H1 (cell line): ENCODE measurements around the gene TBL2. TPM values are rescaled to one million over a fixed set of nuclear protein-coding genes. Genes with fewer than 3 reads are reported as not detected.

ENCODE experiments used
- CTCF ChIA-PET: fragments of 300-600 bp; sonication (Branson Sonifier 250); formaldehyde crosslinking; loops from one replicate; lab custom pipeline; 2021; ENCODE audit not compliant: partially characterized antibody; lab: Charles Lee
- POLR2A ChIA-PET: fragments of 300-600 bp; sonication (Branson Sonifier 250); formaldehyde crosslinking; loops from one replicate; lab custom pipeline; 2021; ENCODE audit warnings: inconsistent platforms; ENCODE audit not compliant: partially characterized antibody; lab: Charles Lee
- DNase-seq, 2 experiments: peaks; one replicate each; pipeline versions ENCODE4 v3.0.0 to v3.0.0-alpha.2; 2010 to 2022; ENCODE audit warnings: low spot score in 2 of 2, low read depth in 1 of 2, mixed read lengths in 1 of 2
- FAIRE-seq: peaks from 2 replicates; lab custom pipeline; 2011; peaks lifted over from hg19 to GRCh38; lab: Jason Lieb, UNC
- H2AFZ ChIP-seq: 2 replicates; pipeline ENCODE4 v1.8.1; 2012; ENCODE audit warnings: low read length, inconsistent platforms
- H2AK5ac ChIP-seq: 2 replicates; pipeline ENCODE4 v1.6.1; 2013; ENCODE audit warnings: low read depth, low read length
- H2BK120ac ChIP-seq: replicated peaks from 2 replicates; pipeline ENCODE3; 2013; ENCODE audit warnings: low read depth, low read length, inconsistent platforms
- H2BK12ac ChIP-seq: 2 replicates; pipeline ENCODE4 v1.6.1; 2013; ENCODE audit warnings: low read depth, low read length
- H2BK15ac ChIP-seq: 2 replicates; pipeline ENCODE4 v1.6.1; 2013; ENCODE audit warnings: low read length
- H2BK20ac ChIP-seq: 2 replicates; pipeline ENCODE4 v1.6.1; 2013; ENCODE audit warnings: low read length
- H2BK5ac ChIP-seq: 2 replicates; pipeline ENCODE4 v1.6.1; 2013; ENCODE audit warnings: low read depth, low read length
- H3K14ac ChIP-seq: 2 replicates; pipeline ENCODE4 v1.6.1; 2013; ENCODE audit warnings: inconsistent platforms; ENCODE audit not compliant: insufficient read length
- H3K18ac ChIP-seq: 2 replicates; pipeline ENCODE4 v1.6.1; 2013; ENCODE audit warnings: low read length; ENCODE audit errors: extremely low read depth
- H3K23ac ChIP-seq: 2 replicates; pipeline ENCODE4 v1.6.1; 2013; ENCODE audit warnings: inconsistent platforms; ENCODE audit not compliant: insufficient read length
- H3K23me2 ChIP-seq: 2 replicates; pipeline ENCODE4 v1.6.1; 2013; ENCODE audit warnings: low read depth, low read length
- H3K27ac ChIP-seq: 2 replicates; pipeline ENCODE4 v1.6.1; 2011; ENCODE audit warnings: low read depth, low read length, inconsistent platforms
- H3K27me3 ChIP-seq, 4 experiments: replicated peaks in 1 of 4; 1 replicate in 1 of 4; 2 replicates in 3 of 4; pipeline versions ENCODE4 v1.6.1 to v1.8.1; 2011 to 2013; ENCODE audit warnings: low read length in 3 of 4, mild to moderate bottlenecking in 3 of 4, inconsistent platforms in 2 of 4, mixed read lengths in 2 of 4, moderate library complexity in 1 of 4; ENCODE audit not compliant: control insufficient read depth in 3 of 4, insufficient read depth in 3 of 4; ENCODE audit errors: extremely low read depth in 1 of 4
- H3K36me3 ChIP-seq, 4 experiments: 2 replicates each; pipeline versions ENCODE4 v1.6.1 to v1.8.1; 2011 to 2013; ENCODE audit warnings: mild to moderate bottlenecking in 4 of 4, low read length in 3 of 4, moderate library complexity in 2 of 4, control low read depth in 1 of 4, inconsistent platforms in 1 of 4; ENCODE audit not compliant: insufficient read depth in 4 of 4, control insufficient read depth in 2 of 4
- H3K4ac ChIP-seq: replicated peaks from 2 replicates; pipeline ENCODE3; 2013; ENCODE audit warnings: low read length, low read depth, mixed read lengths, inconsistent platforms; ENCODE audit not compliant: insufficient read length
- H3K4me1 ChIP-seq, 4 experiments: replicated peaks in 1 of 4; 1 replicate in 1 of 4; 2 replicates in 3 of 4; pipeline versions ENCODE4 v1.6.1 to v1.8.1; 2011 to 2013; ENCODE audit warnings: low read length in 3 of 4, inconsistent platforms in 2 of 4, mixed read lengths in 1 of 4; ENCODE audit not compliant: insufficient read depth in 4 of 4, control insufficient read depth in 3 of 4
- H3K4me2 ChIP-seq, 2 experiments: 2 replicates each; pipeline versions ENCODE4 v1.6.1 to v1.8.1; 2011 to 2013; ENCODE audit warnings: low read depth in 2 of 2, low read length in 2 of 2, control low read depth in 1 of 2, inconsistent platforms in 1 of 2, mild to moderate bottlenecking in 1 of 2; ENCODE audit not compliant: insufficient read depth in 1 of 2
- H3K4me3 ChIP-seq, 4 experiments: fragments of 200-600, 300-600 bp in 1 of 4; sonication (generic), shearing (Covaris generic), sonication (Bioruptor Twin) in 1 of 4; 2 replicates each; pipeline versions ENCODE4 v1.5.1 to v1.8.1; 2011 to 2016; ENCODE audit warnings: low read length in 4 of 4, low read depth in 3 of 4, control low read depth in 2 of 4, inconsistent platforms in 2 of 4, mild to moderate bottlenecking in 2 of 4, mixed read lengths in 1 of 4, moderate library complexity in 1 of 4; ENCODE audit not compliant: insufficient read depth in 2 of 4; ENCODE audit errors: extremely low read depth in 1 of 4
- H3K56ac ChIP-seq: replicated peaks from 2 replicates; pipeline ENCODE3; 2013; ENCODE audit warnings: low read depth, mild to moderate bottlenecking, mixed read lengths, low read length, inconsistent platforms; ENCODE audit not compliant: insufficient read length
- H3K79me1 ChIP-seq: 2 replicates; pipeline ENCODE4 v1.6.1; 2013; ENCODE audit warnings: low read depth, low read length, control low read depth
- H3K79me2 ChIP-seq, 2 experiments: 2 replicates each; pipeline versions ENCODE4 v1.6.1 to v1.8.1; 2012 to 2013; ENCODE audit warnings: low read length in 2 of 2, mild to moderate bottlenecking in 2 of 2, inconsistent platforms in 1 of 2; ENCODE audit not compliant: insufficient read depth in 2 of 2, control insufficient read depth in 1 of 2
- H3K9ac ChIP-seq, 4 experiments: replicated peaks in 1 of 4; 1 replicate in 1 of 4; 2 replicates in 3 of 4; pipeline versions ENCODE4 v1.6.1 to v1.8.1; 2011 to 2013; ENCODE audit warnings: low read depth in 3 of 4, low read length in 3 of 4, control low read depth in 2 of 4, mild to moderate bottlenecking in 2 of 4, moderate library complexity in 2 of 4, inconsistent platforms in 1 of 4; ENCODE audit errors: extremely low read depth in 1 of 4
- H3K9me3 ChIP-seq, 2 experiments: 2 replicates each; pipeline versions ENCODE4 v1.6.1 to v1.8.1; 2012 to 2013; ENCODE audit warnings: mild to moderate bottlenecking in 2 of 2, moderate library complexity in 2 of 2, control low read depth in 1 of 2, inconsistent platforms in 1 of 2, low read depth in 1 of 2, low read length in 1 of 2, mixed read lengths in 1 of 2; ENCODE audit not compliant: insufficient read depth in 2 of 2
- H4K20me1 ChIP-seq, 2 experiments: replicated peaks in 1 of 2; 2 replicates each; pipeline versions ENCODE3 to v1.8.1; 2011 to 2013; ENCODE audit warnings: inconsistent platforms in 2 of 2, low read length in 2 of 2, mild to moderate bottlenecking in 1 of 2; ENCODE audit not compliant: insufficient read depth in 2 of 2, control insufficient read depth in 1 of 2
- H4K5ac ChIP-seq: 2 replicates; pipeline ENCODE4 v1.6.1; 2013; ENCODE audit warnings: low read length, low read depth, mixed read lengths, inconsistent platforms; ENCODE audit not compliant: insufficient read length
- H4K8ac ChIP-seq: 2 replicates; pipeline ENCODE4 v1.8.0; 2013; ENCODE audit warnings: mild to moderate bottlenecking, moderate library complexity, low read length, inconsistent platforms; ENCODE audit not compliant: insufficient read depth; ENCODE audit errors: extremely low read depth
- H4K91ac ChIP-seq: replicated peaks from 2 replicates; pipeline ENCODE3; 2013; ENCODE audit warnings: low read length, mixed read lengths, inconsistent platforms; ENCODE audit not compliant: insufficient read length
- BACH1 ChIP-seq: IDR thresholded peaks from 2 replicates; pipeline ENCODE4 v1.6.1; 2012; ENCODE audit warnings: low read length, improper control_type of control experiment
- CHD1 ChIP-seq: IDR thresholded peaks from 2 replicates; pipeline ENCODE4 v1.6.1; 2012; ENCODE audit warnings: low read depth, low read length, improper control_type of control experiment
- JUND ChIP-seq: IDR thresholded peaks from 2 replicates; pipeline ENCODE4 v1.6.1; 2011; ENCODE audit warnings: mild to moderate bottlenecking, improper control_type of control experiment, low read length
- RNF2 ChIP-seq: fragments of 200-900, 300-1000 bp; sonication (generic); IDR thresholded peaks from 2 replicates; pipeline ENCODE4 v1.7.1; 2016; ENCODE audit warnings: borderline replicate concordance, low read depth, mild to moderate bottlenecking, antibody characterized with exemption, low read length; ENCODE audit not compliant: poor library complexity, severe bottlenecking; ENCODE audit errors: missing control alignments
- SP1 ChIP-seq: IDR thresholded peaks from 2 replicates; pipeline ENCODE4 v1.6.1; 2011; ENCODE audit warnings: low read depth, low read length
- SUZ12 ChIP-seq: fragments of 200-600 bp; sonication (generic); IDR thresholded peaks from 2 replicates; pipeline ENCODE4 v1.6.1; 2012; ENCODE audit warnings: mild to moderate bottlenecking, inconsistent platforms, low read length, moderate library complexity, mixed read lengths
- WGBS, 2 experiments: shearing (Covaris generic) in 1 of 2; methylation state at CpG; one replicate each; pipeline versions ENCODE4 v1.1.6 to v1.1.7; 2013 to 2015; ENCODE audit warnings: low lambda C conversion rate in 2 of 2, mixed read lengths in 2 of 2, inconsistent platforms in 1 of 2, low coverage in 1 of 2, missing lambda C conversion rate in 1 of 2; ENCODE audit not compliant: insufficient replicate concordance in 2 of 2, insufficient coverage in 1 of 2, insufficient read length in 1 of 2; ENCODE audit errors: extremely low coverage in 1 of 2, missing lambda C conversion rate in 1 of 2; 5-methylcytosine and 5-hydroxymethylcytosine counted together
- polyA plus RNA-seq, 7 experiments: library from polyadenylated mRNA; depleted of rRNA in 3 of 7; stranded (reverse) in 5 of 7; unstranded in 2 of 7; fragments of >200 nt in 5 of 7; fragments of 200-250 nt in 2 of 7; gene quantifications; 1 replicate in 5 of 7; 2 replicates in 1 of 7; 4 replicates in 1 of 7; pipeline versions ENCODE4 v1.2.1 to v1.2.3, GENCODE V29; 2011 to 2013; ENCODE audit warnings: missing spikeins in 2 of 7, mixed read lengths in 2 of 7
- total RNA-seq: library from RNA; stranded (reverse); fragmentation: NEBNext Ultra II Directional; extraction: Animal tissue kit (Norgen Biotek cat#: 25700); gene quantifications from 2 replicates; pipeline ENCODE4 v1.2.1, GENCODE V29; 2021
- TF ChIP-seq, protein P1 (sequence below): IDR thresholded peaks from 2 replicates; pipeline ENCODE4 v1.6.1; 2012; ENCODE audit warnings: inconsistent platforms

Gene TBL2
- total and polyA plus RNA-seq, 2 of the 8 experiments (the other 6 are each of a cell fraction or from before 2014, with no cell fraction given) = 25.8 to 29.7 TPM

DNA sequence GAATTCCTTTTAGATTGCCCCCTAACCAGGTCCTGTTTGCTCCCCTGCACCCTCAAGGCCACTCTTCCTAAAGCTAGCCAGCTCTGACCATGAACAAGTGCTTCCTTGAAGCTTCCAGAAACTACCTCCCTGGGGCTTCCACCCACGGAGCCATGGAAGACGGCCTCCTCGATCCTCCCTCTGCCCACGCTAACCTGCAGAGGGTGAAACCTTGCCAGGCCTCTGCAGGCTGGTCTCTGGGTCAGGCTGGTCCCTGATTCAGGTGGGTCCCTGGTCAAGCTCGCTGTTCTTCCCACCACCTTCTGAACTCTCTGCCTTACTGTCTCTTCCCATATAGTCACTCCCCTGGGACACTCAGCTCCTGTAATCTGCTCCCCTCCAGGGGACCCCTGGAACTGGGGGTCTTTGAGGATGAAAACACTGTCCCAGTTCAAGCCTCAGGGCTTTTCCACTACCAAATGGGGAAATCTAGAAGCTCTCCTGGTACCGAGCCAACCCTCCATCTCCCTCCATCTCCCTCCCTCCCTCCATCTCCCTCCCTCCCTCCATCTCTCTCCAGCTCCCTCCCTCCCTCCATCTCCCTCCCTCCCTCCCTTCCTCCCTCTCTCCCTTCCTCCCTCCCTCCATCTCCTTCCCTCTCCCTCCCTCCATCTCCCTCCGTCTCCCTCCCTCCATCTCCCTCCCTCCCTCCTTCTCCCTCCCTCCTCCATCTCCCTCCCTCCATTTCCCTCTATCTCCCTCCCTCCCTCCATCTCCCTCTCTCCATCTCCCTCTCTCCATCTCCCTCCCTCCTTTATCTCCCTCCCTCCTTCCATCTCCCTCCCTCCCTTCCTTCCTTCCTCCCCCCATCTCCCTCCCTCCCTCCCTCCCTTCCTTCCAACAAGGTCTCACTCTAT is 43.0 kb upstream of the TBL2 start:
- no peak overlapping the region for H3K9ac ChIP-seq
- no peak overlapping the region for H3K56ac ChIP-seq
- H3K9me3 ChIP-seq = no peaks in the 10 kb centered on the region
- H4K91ac ChIP-seq = peak overlapping the region; percentile 66
- no peak overlapping the region for H3K23ac ChIP-seq
- no peak overlapping the region for H3K4me3 ChIP-seq
- no peaks in the 10 kb centered on the region for H3K79me2 ChIP-seq
- no peaks in the 10 kb centered on the region for H3K79me1 ChIP-seq
- H4K20me1 ChIP-seq = peaks cover 0 to 6% of the 10 kb centered on the region in 2 experiments
- peak overlapping the region; percentile 24; the same call in 1 of the 2 replicates for H2BK5ac ChIP-seq
- no peak for DNase-seq
- H3K4ac ChIP-seq = no peak overlapping the region
- H2BK120ac ChIP-seq = no peak overlapping the region
- no peak overlapping the region for H3K27ac ChIP-seq
- H2BK12ac ChIP-seq = 0 out of 2 replicates have a peak overlapping the region, but pooled peaks have one; percentile 43
- H3K14ac ChIP-seq = no peak overlapping the region
- CTCF ChIA-PET = interaction anchor here (0.7 to 2.2 kb wide), 18 partner anchors 8 to 150 kb away, joined by 3 to 11 read pairs (median 4); no protein-coding TSS in a partner anchor
- H3K4me1 ChIP-seq = peaks cover 0 to 6% (median 4%) of the 10 kb centered on the region in 4 experiments; a peak in 6 of 7 replicates
- no peak overlapping the region; the same call in 1 of the 2 replicates for H2BK20ac ChIP-seq
- H3K4me2 ChIP-seq = no peak overlapping the region; a peak in 1 of 4 replicates
- H3K18ac ChIP-seq = peak overlapping the region; percentile 60; the same call in 1 of the 2 replicates
- H2AK5ac ChIP-seq = peak overlapping the region; percentile 53; the same call in 1 of the 2 replicates
- peak overlapping the region; percentile 97 for H2BK15ac ChIP-seq
- H3K23me2 ChIP-seq = peaks cover 18% of the 10 kb centered on the region
- FAIRE-seq = no peak
- H3K27me3 ChIP-seq = peaks cover 0 to 12% (median 10%) of the 10 kb centered on the region in 4 experiments; a peak in 5 of 7 replicates
- no peaks in the 10 kb centered on the region for H3K36me3 ChIP-seq
- no peak overlapping the region for H4K5ac ChIP-seq
- 85% methylated on average over 5 of the region's 7 CpGs; no CpG with 5 or more reads in 1 of the 2 experiments for WGBS, 2 experiments
- no peak overlapping the region for H4K8ac ChIP-seq
- POLR2A ChIA-PET = interaction anchor here (0.6 to 2.6 kb wide), 13 partner anchors 9 to 120 kb away, joined by 3 to 20 read pairs (median 4); partner anchors contain the start of genes BUD23 and DNAJC30
- no peak for TF ChIP-seq CHD1
- TF ChIP-seq, protein P1, sequence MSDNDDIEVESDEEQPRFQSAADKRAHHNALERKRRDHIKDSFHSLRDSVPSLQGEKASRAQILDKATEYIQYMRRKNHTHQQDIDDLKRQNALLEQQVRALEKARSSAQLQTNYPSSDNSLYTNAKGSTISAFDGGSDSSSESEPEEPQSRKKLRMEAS = no peak
- no peak for TF ChIP-seq RNF2
- no peak for TF ChIP-seq SP1
- no peak; the same call in 1 of the 2 replicates for TF ChIP-seq SUZ12
- TF ChIP-seq BACH1 = no peak
- TF ChIP-seq JUND = no peak
- H2AFZ ChIP-seq = no peak overlapping the region
